H1 (cell line): ENCODE data around the gene PTCH2. TPM values are rescaled to one million over a fixed set of nuclear protein-coding genes. Genes with fewer than 3 reads are reported as not detected.

Experiments used
- CHD2 ChIP-seq: IDR thresholded peaks from 2 replicates; pipeline ENCODE4 v1.6.1; 2012; ENCODE audit warnings: low read length, improper control_type of control experiment
- CHD7 ChIP-seq: fragments of 300-600 bp; sonication (generic); IDR thresholded peaks from 2 replicates; pipeline ENCODE4 v1.7.1; 2012; ENCODE audit warnings: low read length, moderate library complexity, mild to moderate bottlenecking, inconsistent platforms; ENCODE audit not compliant: insufficient replicate concordance
- CTCF ChIP-seq, 3 experiments: IDR thresholded peaks; 1 replicate in 2 of 3; 2 replicates in 1 of 3; pipeline versions ENCODE4 v1.5.1 to v1.6.1; 2011; ENCODE audit warnings: low read length in 3 of 3, mild to moderate bottlenecking in 3 of 3, inconsistent platforms in 2 of 3, low read depth in 1 of 3, moderate library complexity in 1 of 3; ENCODE audit not compliant: insufficient read depth in 1 of 3; ENCODE audit errors: control extremely low read depth in 1 of 3
- EGR1 ChIP-seq: IDR thresholded peaks from 2 replicates; pipeline ENCODE4 v1.6.1; 2011; ENCODE audit warnings: low read depth, low read length, borderline replicate concordance
- KDM4A ChIP-seq: IDR thresholded peaks from one replicate; pipeline ENCODE4 v1.7.1; 2012; ENCODE audit warnings: low read depth, mild to moderate bottlenecking, moderate library complexity, low read length, inconsistent platforms; ENCODE audit not compliant: severe bottlenecking
- POU5F1 ChIP-seq: IDR thresholded peaks from 2 replicates; pipeline ENCODE4 v1.6.1; 2011; ENCODE audit warnings: low read depth, mild to moderate bottlenecking, low read length, moderate library complexity
- TBP ChIP-seq: IDR thresholded peaks from 2 replicates; pipeline ENCODE4 v1.6.1; 2011; ENCODE audit warnings: low read depth, low read length, improper control_type of control experiment
- polyA plus RNA-seq, 7 experiments: library from polyadenylated mRNA; depleted of rRNA in 3 of 7; stranded (reverse) in 5 of 7; unstranded in 2 of 7; fragments of >200 nt in 5 of 7; fragments of 200-250 nt in 2 of 7; gene quantifications; 1 replicate in 5 of 7; 2 replicates in 1 of 7; 4 replicates in 1 of 7; pipeline versions ENCODE4 v1.2.1 to v1.2.3, GENCODE V29; 2011 to 2013; ENCODE audit warnings: missing spikeins in 2 of 7, mixed read lengths in 2 of 7
- total RNA-seq: library from RNA; stranded (reverse); fragmentation: NEBNext Ultra II Directional; extraction: Animal tissue kit (Norgen Biotek cat#: 25700); gene quantifications from 2 replicates; pipeline ENCODE4 v1.2.1, GENCODE V29; 2021

The PTCH2 gene
- total and polyA plus RNA-seq, 2 of the 8 experiments (the other 6 are each of a cell fraction or from before 2014, with no cell fraction given), result 0.35 to 1.2 TPM

- no peak for TF ChIP-seq CHD7
- TF ChIP-seq CHD2, result no peak
- TF ChIP-seq CTCF (IDR thresholded peaks at IDR 0.05; ENCODE audit: control extremely low read depth in 1 of 3, insufficient read depth in 1 of 3, low read depth in 1 of 3, low read length in 3 of 3), result no peak
- TF ChIP-seq KDM4A, result no peak
- TF ChIP-seq EGR1, result no peak
- no peak for TF ChIP-seq TBP
- no peak for TF ChIP-seq POU5F1
Measured at GRCh38 chr1:44792736-44793502, 50.1 kb downstream of the PTCH2 start (continued).
